Bronchial epithelial cell (primary cell): ENCODE measurements around the gene EGLN1. TPM values are rescaled to one million over a fixed set of nuclear protein-coding genes. Genes with fewer than 3 reads are reported as not detected.

Source experiments
- DNase-seq: peaks from one replicate; pipeline ENCODE4 v3.0.0-alpha.2; 2010; ENCODE audit warnings: low read depth
- FAIRE-seq: peaks from 2 replicates; lab custom pipeline; 2011; peaks lifted over from hg19 to GRCh38; lab: Jason Lieb, UNC
- H3K27me3 ChIP-seq: 2 replicates; pipeline ENCODE4 v1.5.1; 2011; ENCODE audit warnings: low read length; ENCODE audit not compliant: control insufficient read depth, insufficient read depth
- H3K36me3 ChIP-seq: 2 replicates; pipeline ENCODE4 v1.5.1; 2011; ENCODE audit warnings: low read length; ENCODE audit not compliant: control insufficient read depth, insufficient read depth
- H3K4me3 ChIP-seq: 2 replicates; pipeline ENCODE4 v1.5.1; 2011; ENCODE audit warnings: mild to moderate bottlenecking, low read depth, low read length, control low read depth
- total RNA-seq: library from RNA; depleted of rRNA; stranded (reverse); fragments of >200 nt; gene quantifications from 2 replicates; pipeline ENCODE4 v1.2.1, GENCODE V29; 2014
- TF ChIP-seq, protein P1 (sequence below): IDR thresholded peaks from 2 replicates; pipeline ENCODE4 v1.5.1; 2011; ENCODE audit warnings: mild to moderate bottlenecking, moderate library complexity, low read length, control low read depth, inconsistent platforms; ENCODE audit not compliant: insufficient read depth, severe bottlenecking

Gene EGLN1
- total RNA-seq, 1 donor from 2014 or later: 31.9 TPM

DNA sequence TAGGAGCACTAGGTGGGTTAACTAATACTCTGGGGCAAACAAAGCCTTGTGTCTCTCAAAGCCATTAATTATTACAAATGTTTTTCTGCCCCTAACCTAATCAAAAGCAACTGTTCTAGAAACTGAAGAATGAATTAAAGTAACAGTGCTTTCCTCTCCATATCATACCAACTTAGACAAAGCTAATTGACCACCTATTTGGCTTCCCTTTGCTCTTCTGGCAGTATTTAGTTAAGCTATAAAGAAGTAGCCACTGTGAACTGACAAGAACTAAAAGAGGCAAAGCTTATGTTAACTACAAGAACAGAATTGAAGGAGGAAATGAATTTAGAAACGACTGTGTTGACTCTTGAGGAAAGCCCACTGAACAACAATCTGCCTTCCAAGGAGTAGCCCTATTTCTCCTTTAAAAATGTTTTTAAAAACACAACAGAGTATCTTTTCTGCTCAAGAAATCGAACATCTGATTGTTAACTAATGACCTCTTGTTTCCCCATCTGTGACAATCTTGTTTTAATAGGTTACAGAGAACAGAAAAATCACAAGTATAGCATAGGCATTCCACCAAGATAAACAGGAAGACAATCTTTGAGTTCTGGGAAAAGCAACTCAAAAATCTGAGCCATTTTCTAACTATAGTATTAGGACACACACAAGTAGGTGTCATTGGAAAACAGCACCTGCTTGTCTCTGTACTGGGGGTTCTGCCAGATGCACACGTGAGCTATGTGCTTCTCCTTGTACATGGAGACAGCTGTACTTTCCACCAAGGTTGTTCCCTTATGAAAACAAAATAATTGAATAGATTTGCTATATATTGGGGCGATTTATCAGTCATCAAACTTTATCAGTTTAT lies 3.1 kb upstream of the EGLN1 start:
- TF ChIP-seq, protein P1, sequence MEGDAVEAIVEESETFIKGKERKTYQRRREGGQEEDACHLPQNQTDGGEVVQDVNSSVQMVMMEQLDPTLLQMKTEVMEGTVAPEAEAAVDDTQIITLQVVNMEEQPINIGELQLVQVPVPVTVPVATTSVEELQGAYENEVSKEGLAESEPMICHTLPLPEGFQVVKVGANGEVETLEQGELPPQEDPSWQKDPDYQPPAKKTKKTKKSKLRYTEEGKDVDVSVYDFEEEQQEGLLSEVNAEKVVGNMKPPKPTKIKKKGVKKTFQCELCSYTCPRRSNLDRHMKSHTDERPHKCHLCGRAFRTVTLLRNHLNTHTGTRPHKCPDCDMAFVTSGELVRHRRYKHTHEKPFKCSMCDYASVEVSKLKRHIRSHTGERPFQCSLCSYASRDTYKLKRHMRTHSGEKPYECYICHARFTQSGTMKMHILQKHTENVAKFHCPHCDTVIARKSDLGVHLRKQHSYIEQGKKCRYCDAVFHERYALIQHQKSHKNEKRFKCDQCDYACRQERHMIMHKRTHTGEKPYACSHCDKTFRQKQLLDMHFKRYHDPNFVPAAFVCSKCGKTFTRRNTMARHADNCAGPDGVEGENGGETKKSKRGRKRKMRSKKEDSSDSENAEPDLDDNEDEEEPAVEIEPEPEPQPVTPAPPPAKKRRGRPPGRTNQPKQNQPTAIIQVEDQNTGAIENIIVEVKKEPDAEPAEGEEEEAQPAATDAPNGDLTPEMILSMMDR: no peak
- FAIRE-seq (no peak), DNase-seq (no peak)
- no peak overlapping the region for H3K4me3 ChIP-seq
- no peaks in the 10 kb centered on the region for H3K36me3 ChIP-seq
- no peaks in the 10 kb centered on the region for H3K27me3 ChIP-seq

DNA sequence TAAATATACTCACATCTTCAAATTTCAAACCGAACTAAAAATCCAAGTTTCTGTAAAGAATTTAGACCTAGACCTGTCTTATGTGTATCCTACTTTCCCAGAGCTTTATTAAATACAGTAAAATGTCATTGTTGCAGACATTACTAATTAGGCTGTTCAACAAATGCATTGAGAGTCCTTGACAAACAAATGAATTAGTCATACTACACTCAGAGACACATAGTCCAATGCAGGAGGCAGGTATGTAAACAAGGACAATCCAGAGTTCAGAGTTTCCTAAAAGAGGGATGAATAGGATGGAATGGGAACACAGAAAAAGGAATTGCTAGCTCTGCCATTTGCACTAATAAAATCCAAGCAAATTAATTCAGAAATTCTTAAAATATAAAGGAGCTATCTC lies 1.6 kb upstream of the EGLN1 start:
- Histone ChIP-seq H3K27me3 (no peaks in the 10 kb centered on the region), H3K4me3 (no peak overlapping the region), H3K36me3 (no peaks in the 10 kb centered on the region)
- TF ChIP-seq, protein P1: no peak
- DNase-seq (peak; percentile 81), FAIRE-seq (no peak)

DNA sequence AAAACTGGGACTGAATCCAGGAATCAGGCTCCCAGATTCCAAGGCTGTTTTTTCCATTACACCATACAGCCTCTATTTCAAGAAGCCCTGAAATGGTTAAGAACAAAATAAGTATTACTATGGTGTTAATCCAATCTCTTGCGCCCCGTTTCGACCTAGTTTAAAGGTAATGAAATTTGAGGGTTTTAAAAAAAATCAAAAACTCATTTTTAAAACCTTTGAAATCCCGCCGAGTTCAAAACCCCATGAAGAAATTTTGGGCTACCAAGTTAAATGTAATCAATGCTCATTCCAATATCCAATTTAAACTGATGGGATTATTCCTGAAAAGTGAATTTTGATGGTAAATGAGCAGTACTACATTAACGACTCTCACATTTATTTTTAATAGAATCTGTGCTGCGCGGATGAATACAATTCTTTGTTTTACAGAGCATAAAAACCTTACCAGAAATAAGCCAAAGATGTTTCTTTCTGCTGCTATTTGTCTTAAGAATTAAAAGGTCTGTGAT lies 767 bp upstream of the EGLN1 start:
- DNase-seq (no peak), FAIRE-seq (no peak)
- TF ChIP-seq, protein P1: no peak
- H3K27me3 ChIP-seq: no peaks in the 10 kb centered on the region
- H3K4me3 ChIP-seq: peak overlapping the region; percentile 71
- no peaks in the 10 kb centered on the region for H3K36me3 ChIP-seq

DNA sequence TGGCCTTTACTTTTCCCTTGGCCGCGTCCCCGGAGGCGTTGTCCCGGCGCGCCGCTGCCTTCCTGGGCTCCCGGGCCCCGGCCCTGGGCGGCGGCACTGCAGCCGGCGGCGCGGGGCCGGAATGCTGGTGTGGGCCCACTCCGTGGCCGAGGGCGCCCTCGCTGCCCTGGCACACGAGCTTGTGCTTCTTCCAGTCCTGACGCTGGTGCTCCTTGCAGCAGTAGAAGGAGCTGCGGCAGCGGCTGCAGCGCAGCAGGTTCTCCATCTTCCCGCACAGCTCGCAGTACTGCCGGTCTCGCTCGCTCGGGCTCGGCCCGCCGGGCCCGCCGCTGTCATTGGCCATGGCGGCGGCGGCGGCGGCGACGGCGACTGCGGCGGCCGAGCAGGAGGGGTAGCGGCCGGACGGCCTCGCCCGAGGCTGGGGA lies 529 bp downstream of the EGLN1 start:
- TF ChIP-seq, protein P1: no peak
- Histone ChIP-seq H3K36me3 (no peaks in the 10 kb centered on the region), H3K27me3 (no peaks in the 10 kb centered on the region), H3K4me3 (peak overlapping the region; percentile 71)
- no peak for DNase-seq
- no peak for FAIRE-seq

DNA sequence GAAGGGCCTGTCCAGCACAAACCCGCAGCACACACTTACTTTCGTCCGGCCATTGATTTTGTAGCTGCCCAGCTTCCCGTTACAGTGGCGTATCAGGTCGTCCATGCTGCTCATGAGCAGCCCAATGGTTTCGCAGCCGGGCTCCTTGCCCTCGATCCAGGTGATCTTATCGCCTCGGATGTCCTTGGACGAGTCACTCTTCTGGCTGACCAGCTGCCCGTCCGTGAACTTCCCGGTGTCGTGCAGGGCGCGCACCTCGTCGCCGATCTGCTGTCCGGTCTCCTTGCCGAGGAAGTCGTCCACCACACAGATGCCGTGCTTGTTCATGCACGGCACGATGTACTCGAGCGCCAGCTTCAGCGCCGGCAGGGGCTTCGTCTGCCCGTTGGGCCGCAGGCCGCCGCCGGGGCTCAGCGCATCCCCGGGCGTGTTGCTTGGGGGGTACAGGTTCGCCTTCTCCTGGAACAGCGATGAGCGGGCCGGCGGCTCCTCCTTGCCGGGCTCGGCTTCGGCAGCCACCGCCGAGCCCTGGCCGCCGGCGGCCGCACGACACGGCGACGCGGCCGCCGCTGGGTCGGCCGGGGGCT lies 1.0 kb downstream of the EGLN1 start:
- H3K27me3 ChIP-seq: no peaks in the 10 kb centered on the region
- FAIRE-seq: no peak
- no peak for DNase-seq
- peak overlapping the region; percentile 71 for H3K4me3 ChIP-seq
- TF ChIP-seq, protein P1: no peak
- no peaks in the 10 kb centered on the region for H3K36me3 ChIP-seq
